K562 (cell line): ENCODE measurements around the gene OXSR1. TPM values are rescaled to one million over a fixed set of nuclear protein-coding genes. Genes with fewer than 3 reads are reported as not detected.
A peak's percentile ranks its signal among the peaks of the same experiment; 100 is the strongest.

Experiments used
- ATF7 ChIP-seq: fragments of 450-650 bp; IDR thresholded peaks from 2 replicates; pipeline ENCODE4 v1.7.1; 2014; ENCODE audit warnings: mild to moderate bottlenecking, moderate library complexity
- CEBPB ChIP-seq: fragments of 450-650 bp; IDR thresholded peaks from 2 replicates; pipeline ENCODE4 v1.6.1; 2016; ENCODE audit warnings: missing genetic modification characterization, missing compliant biosample characterization
- CEBPG ChIP-seq, 3 experiments: fragments of 200-800 bp in 1 of 3; sonication (Bioruptor generic) in 1 of 3; sonication (generic) in 1 of 3; formaldehyde crosslinking in 1 of 3; IDR thresholded peaks in 2 of 3; conservative IDR thresholded peaks in 1 of 3; 2 replicates each; pipeline versions ENCODE4 v1.6.1 to v1.8.0; 2016 to 2022; ENCODE audit warnings: missing compliant biosample characterization in 2 of 3, missing genetic modification characterization in 2 of 3, mild to moderate bottlenecking in 1 of 3, missing genetic modification reagents in 1 of 3
- CTBP1 ChIP-seq: fragments of 450-650 bp; IDR thresholded peaks from 2 replicates; pipeline ENCODE4 v1.6.1; 2016; ENCODE audit warnings: borderline replicate concordance
- HDAC1 ChIP-seq, 2 experiments: fragments of 450-650 bp; IDR thresholded peaks; 2 replicates each; pipeline ENCODE4 v1.6.1; 2016 to 2017; ENCODE audit warnings: inconsistent platforms in 1 of 2, mild to moderate bottlenecking in 1 of 2, moderate library complexity in 1 of 2
- KAT2B ChIP-seq: IDR thresholded peaks from one replicate; pipeline ENCODE4 v1.6.1; 2012; ENCODE audit warnings: low read depth, mild to moderate bottlenecking, control low read depth, inconsistent platforms, low read length, moderate library complexity
- L3MBTL2 ChIP-seq: fragments of 450-650 bp; IDR thresholded peaks from 2 replicates; pipeline ENCODE4 v1.6.1; 2016; ENCODE audit warnings: mild to moderate bottlenecking, moderate library complexity
- MCM7 ChIP-seq, 2 experiments: fragments of 450-650 bp; IDR thresholded peaks; 2 replicates each; pipeline ENCODE4 v1.6.1; 2016 to 2018
- NEUROD1 ChIP-seq: fragments of 150-350 bp; IDR thresholded peaks from 2 replicates; pipeline ENCODE4 v1.6.1; 2014; ENCODE audit warnings: borderline replicate concordance, low read length, low read depth; ENCODE audit not compliant: partially characterized antibody
- PHF21A ChIP-seq: fragments of 450-650 bp; IDR thresholded peaks from 2 replicates; pipeline ENCODE4 v1.6.1; 2017; ENCODE audit warnings: low read depth, borderline replicate concordance
- polyA plus RNA-seq, 8 experiments: library from polyadenylated mRNA; depleted of rRNA in 4 of 8; stranded (reverse) in 5 of 8; unstranded in 3 of 8; fragments of >200 nt; fragmentation: Nextera tagmentation in 2 of 8; fragmentation: Illumina TruSeq in 1 of 8; extraction: Ambion mirVana in 2 of 8; extraction: Trizol in 1 of 8; gene quantifications; 2 replicates each; pipeline versions ENCODE4 v1.2.1 to v1.2.3, GENCODE V29; 2011 to 2014; ENCODE audit warnings: inconsistent platforms in 1 of 8, missing spikeins in 1 of 8
- total RNA-seq, 7 experiments: library from RNA; depleted of rRNA in 6 of 7; stranded (reverse); fragments of >200 nt in 6 of 7; fragmentation: Illumina TruSeq in 2 of 7; extraction: Trizol in 2 of 7; gene quantifications; 2 replicates each; pipeline versions ENCODE4 v1.2.1 to v1.2.3, GENCODE V29; 2011 to 2021; ENCODE audit warnings: low replicate concordance in 1 of 7
- TF ChIP-seq, protein P1 (sequence below): fragments of 250-450 bp; sonication (Bioruptor Pico); IDR thresholded peaks from 2 replicates; pipeline ENCODE4 v1.4.0; 2020; ENCODE audit warnings: borderline replicate concordance
- TF ChIP-seq, protein P2 (sequence below), 2 experiments: IDR thresholded peaks; 2 replicates each; pipeline ENCODE4 v1.6.1; 2011; ENCODE audit warnings: borderline replicate concordance in 1 of 2, control low read depth in 1 of 2, low read depth in 1 of 2, low read length in 1 of 2, mild to moderate bottlenecking in 1 of 2, mixed read lengths in 1 of 2, moderate library complexity in 1 of 2; ENCODE audit not compliant: insufficient read depth in 1 of 2, insufficient read length in 1 of 2, poor library complexity in 1 of 2, severe bottlenecking in 1 of 2; ENCODE audit errors: extremely low read depth in 1 of 2
- TF ChIP-seq, protein P3 (sequence below), 2 experiments: fragments of 450-650 bp; formaldehyde crosslinking in 1 of 2; IDR thresholded peaks; 2 replicates each; pipeline versions ENCODE4 v1.4.0 to v1.6.1; 2014 to 2020; ENCODE audit warnings: mild to moderate bottlenecking in 2 of 2, borderline replicate concordance in 1 of 2, low read depth in 1 of 2
- TF ChIP-seq, protein P4 (sequence below): fragments of 250-450 bp; sonication (Bioruptor Pico); IDR thresholded peaks from 2 replicates; pipeline ENCODE4 v1.9.0; 2021; ENCODE audit warnings: mild to moderate bottlenecking

OXSR1 gene
- total and polyA plus RNA-seq, 9 of the 15 experiments (the other 6 are each of a cell fraction or from before 2014, with no cell fraction given) = 15.7 to 87.6 (median 48.7) TPM

DNA sequence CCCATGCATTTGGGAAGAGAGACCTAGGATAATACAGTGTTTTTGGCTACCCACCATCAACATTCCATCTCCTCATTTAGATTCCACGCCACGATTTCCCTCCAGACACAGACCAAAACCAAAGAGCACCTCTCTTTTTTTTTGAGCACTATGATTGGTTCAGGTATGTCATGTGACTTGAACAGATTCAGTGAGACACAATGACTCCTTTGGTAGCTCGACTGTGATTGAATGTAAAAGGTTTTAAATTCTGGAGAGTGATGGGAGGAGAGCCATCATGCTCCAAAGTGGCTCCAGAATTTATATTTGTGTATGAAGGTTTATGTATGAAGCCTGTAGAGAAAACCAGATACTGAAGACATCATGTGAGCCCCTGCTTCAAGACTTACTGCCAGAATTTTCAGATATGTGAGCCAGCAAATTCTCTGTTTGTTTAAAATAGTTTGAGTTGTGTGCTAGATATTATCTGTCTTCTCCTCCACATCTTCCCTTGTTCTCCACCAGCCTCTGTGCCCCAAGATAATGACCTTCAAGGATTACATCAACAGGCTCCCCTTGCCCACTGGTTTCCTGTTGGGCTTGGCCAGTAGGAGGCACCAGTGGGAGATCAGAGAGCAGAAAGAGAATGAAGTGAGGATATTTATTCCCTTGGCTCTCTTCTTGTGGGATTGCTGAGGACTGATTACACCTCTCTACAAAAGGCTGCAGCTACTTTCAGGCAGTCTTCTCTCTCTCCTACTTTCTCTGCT lies 14.4 kb upstream of the OXSR1 start (continued):
- TF ChIP-seq, protein P1, sequence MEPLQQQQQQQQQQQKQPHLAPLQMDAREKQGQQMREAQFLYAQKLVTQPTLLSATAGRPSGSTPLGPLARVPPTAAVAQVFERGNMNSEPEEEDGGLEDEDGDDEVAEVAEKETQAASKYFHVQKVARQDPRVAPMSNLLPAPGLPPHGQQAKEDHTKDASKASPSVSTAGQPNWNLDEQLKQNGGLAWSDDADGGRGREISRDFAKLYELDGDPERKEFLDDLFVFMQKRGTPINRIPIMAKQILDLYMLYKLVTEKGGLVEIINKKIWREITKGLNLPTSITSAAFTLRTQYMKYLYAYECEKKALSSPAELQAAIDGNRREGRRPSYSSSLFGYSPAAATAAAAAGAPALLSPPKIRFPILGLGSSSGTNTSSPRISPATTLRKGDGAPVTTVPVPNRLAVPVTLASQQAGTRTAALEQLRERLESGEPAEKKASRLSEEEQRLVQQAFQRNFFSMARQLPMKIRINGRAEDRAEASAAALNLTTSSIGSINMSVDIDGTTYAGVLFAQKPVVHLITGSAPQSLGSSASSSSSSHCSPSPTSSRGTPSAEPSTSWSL (CRISPR knock-in tag) = no peak
- TF ChIP-seq NEUROD1 (no peak), MCM7 (IDR thresholded peaks at IDR 0.05) (no peak), PHF21A (peak; percentile 78; the same call in 1 of the 2 replicates), CEBPB (tag) (peak; percentile 47; the same call in 1 of the 2 replicates), CTBP1 (peak; percentile 91), CEBPG (CRISPR knock-in tag; IDR thresholded peaks at IDR 0.05) (no peak), CEBPG (tag; conservative IDR thresholded peaks at IDR 0.05 in 1 of 2, IDR thresholded peaks at IDR 0.05 in 1 of 2) (peak in 1 of 2 experiments; percentile 61; a peak in 1 of 4 replicates), KAT2B (no peak), HDAC1 (IDR thresholded peaks at IDR 0.05) (0 out of 4 replicates have a peak, but pooled peaks of 1 of the 2 experiments have one; percentile 33), ATF7 (peak; percentile 81), L3MBTL2 (0 out of 2 replicates have a peak, but pooled peaks have one; percentile 10)
- TF ChIP-seq, protein P2, sequence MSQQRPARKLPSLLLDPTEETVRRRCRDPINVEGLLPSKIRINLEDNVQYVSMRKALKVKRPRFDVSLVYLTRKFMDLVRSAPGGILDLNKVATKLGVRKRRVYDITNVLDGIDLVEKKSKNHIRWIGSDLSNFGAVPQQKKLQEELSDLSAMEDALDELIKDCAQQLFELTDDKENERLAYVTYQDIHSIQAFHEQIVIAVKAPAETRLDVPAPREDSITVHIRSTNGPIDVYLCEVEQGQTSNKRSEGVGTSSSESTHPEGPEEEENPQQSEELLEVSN (IDR thresholded peaks at IDR 0.05; ENCODE audit: borderline replicate concordance in 1 of 2, extremely low read depth in 1 of 2, insufficient read depth in 1 of 2, insufficient read length in 1 of 2, low read depth in 1 of 2, low read length in 1 of 2, poor library complexity in 1 of 2, severe bottlenecking in 1 of 2) = no peak
- TF ChIP-seq, protein P3, sequence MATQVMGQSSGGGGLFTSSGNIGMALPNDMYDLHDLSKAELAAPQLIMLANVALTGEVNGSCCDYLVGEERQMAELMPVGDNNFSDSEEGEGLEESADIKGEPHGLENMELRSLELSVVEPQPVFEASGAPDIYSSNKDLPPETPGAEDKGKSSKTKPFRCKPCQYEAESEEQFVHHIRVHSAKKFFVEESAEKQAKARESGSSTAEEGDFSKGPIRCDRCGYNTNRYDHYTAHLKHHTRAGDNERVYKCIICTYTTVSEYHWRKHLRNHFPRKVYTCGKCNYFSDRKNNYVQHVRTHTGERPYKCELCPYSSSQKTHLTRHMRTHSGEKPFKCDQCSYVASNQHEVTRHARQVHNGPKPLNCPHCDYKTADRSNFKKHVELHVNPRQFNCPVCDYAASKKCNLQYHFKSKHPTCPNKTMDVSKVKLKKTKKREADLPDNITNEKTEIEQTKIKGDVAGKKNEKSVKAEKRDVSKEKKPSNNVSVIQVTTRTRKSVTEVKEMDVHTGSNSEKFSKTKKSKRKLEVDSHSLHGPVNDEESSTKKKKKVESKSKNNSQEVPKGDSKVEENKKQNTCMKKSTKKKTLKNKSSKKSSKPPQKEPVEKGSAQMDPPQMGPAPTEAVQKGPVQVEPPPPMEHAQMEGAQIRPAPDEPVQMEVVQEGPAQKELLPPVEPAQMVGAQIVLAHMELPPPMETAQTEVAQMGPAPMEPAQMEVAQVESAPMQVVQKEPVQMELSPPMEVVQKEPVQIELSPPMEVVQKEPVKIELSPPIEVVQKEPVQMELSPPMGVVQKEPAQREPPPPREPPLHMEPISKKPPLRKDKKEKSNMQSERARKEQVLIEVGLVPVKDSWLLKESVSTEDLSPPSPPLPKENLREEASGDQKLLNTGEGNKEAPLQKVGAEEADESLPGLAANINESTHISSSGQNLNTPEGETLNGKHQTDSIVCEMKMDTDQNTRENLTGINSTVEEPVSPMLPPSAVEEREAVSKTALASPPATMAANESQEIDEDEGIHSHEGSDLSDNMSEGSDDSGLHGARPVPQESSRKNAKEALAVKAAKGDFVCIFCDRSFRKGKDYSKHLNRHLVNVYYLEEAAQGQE (IDR thresholded peaks at IDR 0.05; ENCODE audit: borderline replicate concordance) = peak; percentile 32; the same call in 1 of the 2 replicates
- TF ChIP-seq, protein P3 (CRISPR knock-in tag; IDR thresholded peaks at IDR 0.05; ENCODE audit: low read depth) = no peak
- TF ChIP-seq, protein P4, sequence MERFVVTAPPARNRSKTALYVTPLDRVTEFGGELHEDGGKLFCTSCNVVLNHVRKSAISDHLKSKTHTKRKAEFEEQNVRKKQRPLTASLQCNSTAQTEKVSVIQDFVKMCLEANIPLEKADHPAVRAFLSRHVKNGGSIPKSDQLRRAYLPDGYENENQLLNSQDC = no peak
